Tongue (tissue), 2 donors: ENCODE measurements around the gene GALR2. TPM values are rescaled to one million over a fixed set of nuclear protein-coding genes. Genes with fewer than 3 reads are reported as not detected.
A peak's percentile ranks its signal among the peaks of the same experiment; 100 is the strongest.
"Not testable (repeated sequence)": the region's sequence is repeated elsewhere in the genome, so short reads cannot be mapped to it uniquely, and the experiment has no call there.

ENCODE experiments used
- DNase-seq: peaks from one replicate; pipeline ENCODE4 v3.0.0-alpha.2; 2015
- total RNA-seq: library from RNA; depleted of rRNA; stranded (reverse); fragments of >200 nt; gene quantifications from one replicate; pipeline ENCODE4 v1.2.3, GENCODE V29; 2014

Gene GALR2, protein sequence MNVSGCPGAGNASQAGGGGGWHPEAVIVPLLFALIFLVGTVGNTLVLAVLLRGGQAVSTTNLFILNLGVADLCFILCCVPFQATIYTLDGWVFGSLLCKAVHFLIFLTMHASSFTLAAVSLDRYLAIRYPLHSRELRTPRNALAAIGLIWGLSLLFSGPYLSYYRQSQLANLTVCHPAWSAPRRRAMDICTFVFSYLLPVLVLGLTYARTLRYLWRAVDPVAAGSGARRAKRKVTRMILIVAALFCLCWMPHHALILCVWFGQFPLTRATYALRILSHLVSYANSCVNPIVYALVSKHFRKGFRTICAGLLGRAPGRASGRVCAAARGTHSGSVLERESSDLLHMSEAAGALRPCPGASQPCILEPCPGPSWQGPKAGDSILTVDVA
- total RNA-seq, result not detected

DNA sequence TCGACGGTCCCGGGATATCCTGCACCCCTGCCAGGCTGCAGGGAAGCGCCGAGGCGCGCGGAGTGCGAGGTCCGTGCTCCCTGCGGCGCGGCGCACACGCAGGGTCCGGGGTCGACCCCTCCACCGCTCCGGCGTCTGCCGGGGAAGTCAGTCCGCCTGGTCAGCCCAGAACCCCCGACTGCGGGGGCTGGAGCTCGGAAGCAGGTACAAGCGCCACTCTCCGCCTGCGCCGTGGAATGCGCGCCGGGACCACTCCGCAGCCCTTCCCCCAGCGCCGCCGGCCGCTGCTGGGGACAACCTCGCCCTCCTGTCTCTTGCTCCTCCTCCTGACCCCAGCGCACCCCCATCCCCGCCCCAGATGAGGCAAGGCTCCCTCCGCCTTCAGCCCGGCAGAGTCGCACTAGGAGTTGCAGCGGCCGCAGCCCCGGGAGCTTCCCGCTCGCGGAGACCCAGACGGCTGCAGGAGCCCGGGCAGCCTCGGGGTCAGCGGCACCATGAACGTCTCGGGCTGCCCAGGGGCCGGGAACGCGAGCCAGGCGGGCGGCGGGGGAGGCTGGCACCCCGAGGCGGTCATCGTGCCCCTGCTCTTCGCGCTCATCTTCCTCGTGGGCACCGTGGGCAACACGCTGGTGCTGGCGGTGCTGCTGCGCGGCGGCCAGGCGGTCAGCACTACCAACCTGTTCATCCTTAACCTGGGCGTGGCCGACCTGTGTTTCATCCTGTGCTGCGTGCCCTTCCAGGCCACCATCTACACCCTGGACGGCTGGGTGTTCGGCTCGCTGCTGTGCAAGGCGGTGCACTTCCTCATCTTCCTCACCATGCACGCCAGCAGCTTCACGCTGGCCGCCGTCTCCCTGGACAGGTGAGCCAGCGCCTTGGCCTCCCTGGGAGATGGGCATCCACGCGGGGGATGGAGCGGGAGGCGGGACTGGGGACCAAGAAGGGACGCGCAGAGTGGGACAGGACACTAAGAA lies at the start of gene GALR2:
TSS of gene GALR2 (plus strand) at position 392 of the 974 bp plus-strand sequence. CDS start at position 495, 103 bp downstream.
- no peak for DNase-seq

DNA sequence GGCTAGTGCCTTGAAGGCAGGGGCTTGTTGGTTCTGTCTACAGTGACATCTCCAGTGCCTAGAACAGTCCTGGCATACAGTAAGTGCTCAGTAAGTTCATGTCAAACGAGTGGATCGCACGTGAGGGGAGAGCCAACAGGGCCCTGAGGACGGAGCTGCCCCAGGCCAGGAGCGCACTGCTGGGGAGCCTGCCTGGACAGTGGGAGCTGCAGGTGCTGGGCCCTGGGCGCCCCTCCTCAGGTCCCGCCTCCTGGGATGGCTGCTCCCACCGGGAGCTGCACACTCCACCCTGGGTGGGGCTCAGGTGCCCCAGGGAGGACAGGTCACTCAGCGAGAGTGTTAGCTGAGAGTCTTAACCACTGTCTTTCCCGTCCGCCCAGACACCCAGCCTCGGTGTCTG lies 49.3 kb upstream of the GALR2 start:
- no peak for DNase-seq

DNA sequence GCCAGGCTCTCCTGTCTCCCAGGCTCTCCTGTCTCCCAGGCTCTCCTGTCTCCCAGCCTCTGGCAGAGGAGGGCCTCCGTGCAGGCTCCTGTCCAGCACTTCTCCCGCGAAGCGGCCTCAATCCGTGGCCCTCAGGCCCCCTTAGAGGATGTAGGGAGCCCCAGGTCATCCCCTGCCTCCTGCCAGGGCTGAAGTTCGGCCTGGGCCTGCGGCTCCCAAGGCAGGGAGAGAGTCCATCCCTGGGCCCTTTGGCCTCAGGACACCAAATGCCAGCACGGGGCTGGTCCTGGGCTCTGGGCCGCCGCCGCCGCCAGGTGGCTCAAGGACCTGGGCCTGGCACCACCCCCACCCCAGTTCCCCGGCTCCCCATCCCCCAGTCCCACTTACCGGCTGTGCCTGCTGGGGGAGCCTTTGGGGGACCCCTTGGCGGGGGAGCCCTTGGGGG lies 47.8 kb upstream of the GALR2 start:
- no peak for DNase-seq

DNA sequence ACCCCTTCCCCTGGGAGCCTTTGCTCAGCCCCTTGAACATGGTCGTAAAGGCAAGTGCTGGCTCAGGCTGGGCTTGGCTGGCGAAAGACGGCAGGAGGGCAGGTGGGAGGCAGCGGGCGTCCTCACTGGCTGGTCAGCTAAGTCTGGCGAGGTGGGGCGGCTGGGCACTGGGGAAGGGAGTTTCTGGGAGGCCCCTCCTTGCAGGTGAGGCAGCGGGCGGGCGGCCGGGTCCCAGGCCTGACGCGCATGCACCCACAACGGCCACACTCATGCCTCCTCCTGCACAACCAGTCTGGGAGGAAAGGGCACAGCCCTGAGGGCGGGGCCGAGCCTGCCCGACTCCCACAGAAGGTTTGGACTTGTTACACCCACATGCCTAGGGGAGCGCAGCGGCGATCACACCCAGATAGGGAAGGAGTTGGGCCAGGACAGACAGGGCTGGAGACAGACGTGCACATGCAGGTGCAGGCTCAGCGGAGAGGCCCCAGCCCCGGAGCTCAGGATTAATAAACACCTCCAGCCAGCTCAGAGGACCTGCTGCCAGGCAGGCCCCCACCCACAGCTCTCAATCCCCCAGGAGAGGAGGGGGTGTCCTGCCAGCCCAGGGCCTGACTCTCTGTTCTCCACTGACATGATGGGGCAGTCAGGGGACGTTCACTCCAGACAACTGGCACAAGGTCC lies 47.3 kb upstream of the GALR2 start, which contains the start of gene EVPL:
TSS of gene EVPL (minus strand) at position 148 of the 681 bp plus-strand sequence. CDS start at position 40, 108 bp downstream.
- DNase-seq, result peak; percentile 53

DNA sequence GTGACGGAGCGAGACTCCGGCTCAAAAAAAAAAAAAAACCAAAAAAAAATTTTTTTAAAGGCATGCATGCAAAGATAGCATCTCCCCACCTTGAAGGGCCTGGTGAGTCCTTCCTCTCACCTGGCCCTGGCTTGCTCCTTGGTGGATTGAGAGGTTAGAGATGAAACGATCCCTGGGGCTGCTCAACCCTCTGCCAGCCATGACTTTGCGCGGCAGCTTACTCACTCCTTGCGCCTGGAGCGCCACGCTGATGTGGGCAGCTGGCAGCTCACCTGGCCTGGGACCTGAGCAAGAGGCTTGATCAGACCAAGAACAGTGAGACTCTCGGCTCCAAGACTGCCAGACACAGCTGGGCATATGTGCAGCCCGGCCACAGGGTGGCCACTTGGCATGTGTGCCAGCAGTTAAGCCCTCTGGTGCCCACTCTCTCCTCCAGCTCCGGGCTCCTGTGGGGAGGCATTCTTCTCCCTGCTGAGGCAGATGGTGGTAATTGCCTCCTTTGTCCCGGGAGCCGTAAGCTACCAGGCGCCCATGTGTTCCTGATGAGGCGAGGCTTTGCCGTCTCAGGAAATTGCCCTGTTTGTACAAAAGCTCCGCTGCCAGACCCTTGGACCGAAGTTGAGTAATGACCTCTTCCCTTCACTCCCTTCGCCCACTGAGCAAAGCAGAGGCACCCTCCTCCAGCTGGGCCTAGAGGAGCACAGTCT lies 42.4 kb upstream of the GALR2 start:
- DNase-seq, result no peak

DNA sequence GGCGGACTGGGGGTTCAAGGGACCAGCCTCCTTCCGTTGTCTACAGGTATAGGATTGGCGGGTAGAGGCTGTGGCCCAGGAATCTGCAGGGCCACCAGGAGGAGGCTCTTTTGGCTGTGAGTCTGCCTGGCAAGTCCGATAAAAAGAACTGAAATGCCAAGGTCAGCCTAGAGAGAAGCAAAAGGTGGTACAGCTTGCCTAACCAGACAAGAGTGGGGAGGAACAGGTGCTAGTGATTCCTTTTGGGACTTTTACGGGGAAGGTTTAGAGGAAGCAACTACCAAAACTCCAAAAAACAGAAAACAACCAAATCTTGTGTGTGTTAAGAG lies 41.8 kb upstream of the GALR2 start:
- DNase-seq, result no peak

DNA sequence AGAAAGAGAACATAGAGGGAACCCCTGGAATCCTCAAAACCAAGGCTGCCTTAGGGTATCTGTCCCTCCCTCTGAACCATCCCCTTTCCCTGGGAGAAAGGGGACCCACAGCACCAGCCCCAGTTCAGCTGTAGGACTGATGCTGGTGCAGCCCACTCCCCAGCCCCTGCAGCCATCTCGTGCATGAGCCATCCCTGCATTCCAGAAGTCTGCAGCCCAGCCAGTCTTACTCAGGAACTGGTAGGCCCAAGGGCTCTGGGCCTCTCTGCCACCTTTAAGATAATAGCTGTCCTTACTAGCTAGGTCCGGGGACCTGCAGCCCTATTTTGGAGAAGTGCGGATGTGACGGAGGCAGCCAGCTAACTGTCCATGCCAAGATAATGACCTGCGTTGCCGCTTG lies 41.4 kb upstream of the GALR2 start:
- DNase-seq, result no peak

DNA sequence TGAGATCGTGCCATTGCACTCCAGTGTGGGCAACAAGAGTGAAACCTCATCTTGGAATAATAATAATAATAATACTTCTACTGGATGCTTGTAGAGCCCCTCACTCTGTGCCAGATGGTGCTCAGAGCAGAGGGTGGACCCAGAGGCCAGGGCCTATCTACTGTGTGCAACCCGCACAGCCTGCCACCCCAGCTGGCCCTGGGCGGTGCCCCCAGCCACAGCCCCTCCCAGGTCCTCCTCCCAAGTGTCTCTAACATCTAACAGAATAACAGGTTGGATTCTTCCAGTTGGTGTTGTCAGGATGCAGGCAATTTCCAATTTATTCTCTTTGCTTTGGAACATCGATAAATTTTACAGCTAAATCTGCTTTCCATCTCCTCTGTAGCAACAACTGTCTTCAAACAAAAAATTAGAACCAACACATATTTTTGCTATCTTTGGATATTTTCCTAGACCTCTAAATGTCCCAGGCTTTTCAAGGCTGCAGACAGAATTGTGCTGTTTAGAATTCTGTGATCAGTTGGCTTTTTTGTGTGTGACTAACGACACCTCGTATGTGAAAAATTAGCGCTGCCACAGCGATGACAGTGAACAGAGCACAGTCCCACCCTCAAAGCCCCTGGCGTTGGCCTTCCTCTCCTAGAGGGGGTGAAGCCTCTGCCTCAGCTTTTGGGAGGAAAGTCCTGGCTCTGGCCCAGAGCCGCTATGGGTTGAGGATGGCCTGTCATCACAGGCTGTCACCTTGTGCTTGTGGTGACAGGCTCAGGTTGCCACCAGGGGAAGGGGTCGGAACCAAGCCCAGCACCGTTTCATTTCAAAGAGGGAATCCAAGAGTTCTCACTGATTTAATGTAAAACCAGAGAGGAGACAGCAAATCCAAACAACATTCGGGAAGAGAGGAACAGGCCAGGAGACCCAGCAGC lies 39.9 kb upstream of the GALR2 start:
- DNase-seq, result peak; percentile 41

DNA sequence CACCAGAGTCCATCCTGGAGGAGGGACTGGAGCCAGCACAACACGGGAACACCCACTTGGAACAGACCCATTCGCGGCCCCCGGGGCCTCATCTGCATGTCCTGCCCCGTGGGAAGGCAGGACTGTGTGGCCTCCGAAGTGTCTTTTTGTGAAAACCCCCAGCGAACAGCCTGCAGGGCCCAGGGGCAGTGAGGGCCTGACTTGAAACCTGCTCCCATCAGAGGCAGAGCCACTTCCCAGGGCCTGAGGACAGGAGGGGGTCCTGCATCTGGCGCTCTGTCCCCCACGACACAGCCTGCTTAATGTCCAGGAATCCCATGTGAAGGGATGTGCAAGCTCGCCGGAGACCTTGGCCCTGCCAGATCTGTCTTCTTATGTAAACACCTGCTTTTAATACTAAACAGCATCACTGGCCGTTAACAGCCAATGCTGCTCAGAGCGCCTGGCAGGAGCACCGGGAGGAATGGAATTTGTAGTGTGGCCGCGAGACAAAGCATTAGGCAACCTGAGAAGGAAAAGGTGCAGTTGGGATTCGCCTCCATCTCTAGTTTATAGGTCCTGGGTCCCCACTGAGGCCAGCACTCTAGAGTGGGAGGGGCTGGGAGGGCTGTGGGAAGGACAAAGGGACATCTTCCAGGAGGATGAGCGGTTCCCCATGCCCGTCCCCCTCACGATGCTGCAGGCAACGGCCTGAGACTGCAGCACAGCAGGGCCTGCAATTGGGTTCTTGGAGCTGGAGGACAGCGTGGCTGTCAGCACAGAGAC lies 37.9 kb upstream of the GALR2 start:
- DNase-seq, result peak; percentile 85

DNA sequence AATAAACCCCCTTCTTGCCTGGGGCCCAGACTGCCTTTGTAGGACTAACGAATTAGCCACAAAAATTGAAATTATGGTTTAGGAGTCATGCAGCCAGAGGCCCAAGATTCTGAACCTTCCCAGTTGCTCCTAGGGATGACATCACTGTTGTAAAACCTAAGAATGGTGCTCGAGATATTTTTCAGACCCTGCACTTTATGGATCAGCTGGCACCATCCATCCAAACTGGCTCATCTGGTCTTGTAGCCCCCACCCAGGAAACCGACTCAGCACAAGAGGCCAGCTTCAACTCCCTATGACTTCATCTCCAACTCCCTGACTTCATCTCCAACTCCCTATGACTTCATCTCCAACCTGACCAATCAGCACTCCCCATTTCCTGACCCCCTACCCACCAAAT lies 36.5 kb upstream of the GALR2 start:
- no peak for DNase-seq

DNA sequence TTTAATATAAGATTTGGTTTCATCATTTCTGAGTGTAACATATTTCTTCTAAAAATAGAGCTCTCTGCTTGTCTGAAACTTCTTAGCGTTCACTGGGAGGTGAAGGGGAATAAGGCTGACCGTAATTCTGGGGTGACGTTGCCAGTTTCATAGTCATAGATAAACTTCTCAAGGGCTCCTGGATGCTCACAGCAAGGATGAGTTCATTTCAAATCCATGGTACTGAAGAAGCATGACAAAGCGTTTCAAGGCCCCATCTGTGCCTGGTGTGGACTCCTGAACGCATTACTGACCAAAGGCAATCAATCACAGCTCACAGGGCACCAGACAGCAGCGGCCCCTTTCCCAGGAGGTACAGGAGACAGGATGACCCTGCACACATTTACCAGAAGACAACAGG lies 35.5 kb upstream of the GALR2 start:
- no peak for DNase-seq

DNA sequence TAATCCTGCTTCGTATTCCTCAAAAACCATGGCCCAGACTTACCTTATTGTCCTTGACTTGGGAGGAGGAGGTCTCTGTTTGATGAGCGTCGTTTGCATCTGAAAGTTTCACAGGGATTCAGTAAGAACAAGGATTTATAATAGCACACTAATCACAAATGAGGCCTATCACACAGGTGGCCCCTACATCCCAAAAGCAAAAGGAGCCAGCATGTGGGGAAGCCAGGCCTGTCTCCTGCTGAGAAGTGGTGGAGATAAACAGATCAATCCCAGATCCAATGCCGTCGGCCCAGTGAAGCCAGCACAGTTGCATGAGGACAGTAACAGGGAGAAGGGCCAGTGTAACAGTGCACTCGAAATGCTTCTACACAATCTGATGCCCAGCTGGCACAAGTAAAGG lies 34.2 kb upstream of the GALR2 start:
- DNase-seq, result no peak

DNA sequence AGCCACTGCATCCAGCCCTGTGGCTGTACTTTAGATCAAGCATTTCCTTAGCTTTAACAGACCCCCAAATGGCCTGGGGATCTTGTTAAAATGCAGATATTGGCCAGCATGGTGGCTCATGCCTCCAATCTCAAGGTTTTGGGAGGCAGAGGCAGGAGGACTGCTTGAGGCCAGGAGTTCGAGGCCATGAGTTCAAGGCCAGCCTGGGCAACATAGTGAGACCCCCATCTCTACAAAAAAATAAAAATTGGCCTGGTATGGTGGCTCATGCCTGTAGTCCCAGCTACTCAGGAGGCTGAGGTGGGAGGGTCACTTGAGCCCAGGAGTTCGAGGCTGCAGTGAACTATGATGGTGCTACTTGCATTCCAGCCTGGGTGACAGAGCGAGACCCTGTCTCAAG lies 31.7 kb upstream of the GALR2 start:
- DNase-seq, result not testable (repeated sequence)

DNA sequence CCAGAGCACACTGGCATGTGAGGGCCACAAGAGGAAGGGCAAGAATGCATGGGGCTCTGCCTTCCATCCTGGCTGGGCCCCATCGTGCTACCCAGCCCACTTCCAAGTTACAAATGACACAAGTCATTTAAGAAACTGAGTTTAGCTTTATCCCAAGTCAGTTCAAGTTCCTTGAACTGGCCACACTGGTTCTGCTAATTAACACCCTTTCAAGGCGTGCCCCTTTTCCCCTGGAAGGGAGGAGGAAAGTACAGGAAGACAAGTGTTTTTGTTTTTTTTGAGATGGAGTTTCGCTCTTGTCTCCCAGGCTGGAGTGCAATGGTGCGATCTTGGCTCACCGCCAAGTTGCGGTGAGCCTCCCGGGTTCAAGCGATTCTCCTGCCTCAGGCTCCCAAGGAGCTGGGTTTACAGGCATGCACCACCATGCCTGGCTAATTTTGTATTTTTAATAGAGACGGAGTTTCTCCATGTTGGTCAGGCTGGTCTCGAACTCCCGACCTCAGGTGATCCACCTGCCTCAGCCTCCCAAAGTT lies 30.0 kb upstream of the GALR2 start:
- not testable (repeated sequence) for DNase-seq

DNA sequence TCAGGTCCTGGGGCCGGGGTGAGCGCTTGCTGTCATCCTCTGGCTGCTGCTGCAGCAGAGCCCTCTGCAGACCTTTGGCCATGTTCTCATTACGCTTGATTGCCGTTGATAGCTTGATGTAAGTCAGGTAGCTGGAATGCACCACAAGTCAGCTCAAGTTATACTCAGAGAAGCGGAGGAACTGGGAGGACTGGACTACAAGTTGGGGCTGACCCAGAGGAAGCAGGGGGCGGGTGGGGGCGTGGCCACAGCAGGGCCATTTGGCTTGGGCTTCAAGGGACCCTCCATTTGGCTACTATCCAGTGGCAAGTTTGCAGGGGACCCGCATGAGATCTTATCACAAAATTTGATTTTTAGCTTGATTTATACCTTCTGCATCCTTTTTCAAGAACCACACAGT lies 28.5 kb upstream of the GALR2 start:
- DNase-seq, result no peak

DNA sequence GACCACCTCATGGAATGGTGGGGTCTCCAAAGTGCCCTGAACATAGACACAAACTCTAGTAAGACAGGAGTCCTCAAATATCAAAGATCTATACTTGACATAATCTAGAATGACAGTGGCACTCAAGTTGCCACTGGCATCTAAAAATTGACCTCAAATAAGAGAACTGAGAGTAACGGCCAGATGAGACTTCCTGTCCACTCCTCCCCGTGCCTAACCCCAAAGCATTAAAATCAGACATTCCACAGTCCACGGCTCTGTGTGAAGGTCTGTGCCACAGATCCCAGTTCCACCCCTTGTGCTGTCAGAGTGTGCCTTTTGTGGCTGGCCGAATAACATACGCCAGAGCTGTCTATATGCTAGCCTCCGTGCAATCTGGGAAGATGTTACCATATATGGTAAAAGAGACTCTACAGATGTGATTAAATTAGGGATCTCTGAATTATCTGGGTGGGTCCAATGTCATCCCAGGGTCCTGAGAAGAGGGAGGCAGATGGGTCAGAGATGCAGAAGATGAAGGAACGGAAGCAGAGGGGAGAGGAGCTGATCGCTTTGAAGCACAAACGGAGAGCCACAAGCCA lies 26.5 kb upstream of the GALR2 start:
- no peak for DNase-seq

DNA sequence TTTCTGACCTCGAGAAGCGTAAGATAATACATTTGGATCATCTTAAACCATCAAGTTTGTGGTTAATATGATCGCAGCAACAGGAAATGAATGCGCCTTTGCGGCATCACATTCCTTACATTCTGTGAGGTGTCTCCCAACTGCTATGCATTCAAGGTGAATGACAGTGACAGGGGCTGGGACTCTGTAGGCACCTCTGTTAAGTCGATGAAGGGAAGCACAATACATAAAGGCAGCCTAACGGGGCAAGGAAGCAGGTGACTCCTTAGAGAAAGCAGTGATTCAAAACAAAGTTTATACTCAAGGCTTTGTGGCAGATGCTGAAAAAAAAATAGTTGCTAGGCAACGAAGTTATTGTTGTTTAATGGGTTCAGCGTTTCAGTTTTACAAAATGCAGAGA lies 25.9 kb upstream of the GALR2 start:
- no peak for DNase-seq

DNA sequence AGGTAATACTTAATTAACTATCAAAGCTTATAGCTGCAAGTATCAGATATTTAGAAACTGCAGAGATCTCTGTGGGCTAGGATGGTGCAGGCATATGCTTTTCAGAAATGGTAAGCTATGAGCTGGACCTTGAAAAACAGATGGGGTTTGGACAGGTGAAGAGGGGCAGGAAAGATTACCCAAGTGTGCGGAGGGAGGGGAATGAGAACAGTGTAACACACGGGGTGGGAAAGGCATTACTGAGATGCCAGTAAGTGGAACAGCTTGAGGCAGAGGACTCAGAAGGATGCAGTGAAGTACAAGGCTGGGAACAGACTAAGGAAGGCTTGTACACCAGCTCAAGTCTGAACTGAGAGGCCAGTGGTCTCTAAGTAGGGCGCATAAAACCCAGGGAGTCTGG lies 25.3 kb upstream of the GALR2 start:
- DNase-seq, result no peak

DNA sequence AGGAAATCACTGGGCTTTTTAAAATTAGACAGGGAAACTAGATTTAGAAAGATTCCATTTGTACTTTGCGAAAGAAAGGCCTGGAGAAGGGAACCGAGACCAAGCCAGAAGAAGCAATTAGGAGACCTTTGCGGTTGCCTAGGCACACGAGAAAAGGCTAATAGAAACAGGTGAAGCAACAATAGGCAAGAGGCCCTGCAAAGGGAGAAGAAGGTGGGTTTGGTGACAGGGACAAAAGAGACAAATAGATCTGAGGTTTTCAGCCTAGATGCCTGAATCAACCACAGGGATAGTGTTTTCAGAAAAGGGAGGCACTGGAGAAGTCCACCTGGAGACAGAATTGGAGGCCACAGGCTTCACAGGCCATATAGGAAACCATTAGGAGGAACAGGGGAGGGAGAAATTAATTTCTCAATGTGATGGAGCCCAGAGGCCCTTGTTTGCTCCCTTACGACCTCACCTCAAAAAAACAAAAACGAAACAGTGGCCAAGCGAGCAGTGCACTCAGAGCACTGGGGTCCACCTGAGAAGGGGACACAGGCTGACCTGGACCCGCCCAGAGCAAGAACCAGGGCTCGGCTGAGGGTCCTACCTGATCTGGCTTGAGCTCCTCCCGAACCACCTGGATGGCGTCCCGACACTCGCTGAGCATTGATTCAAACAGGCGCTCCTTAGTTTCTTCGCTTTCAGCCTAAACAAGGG lies 24.6 kb upstream of the GALR2 start:
- no peak for DNase-seq
